Tongue (tissue), 2 donors: Measurements from ENCODE around the gene NPAT. TPM values are rescaled to one million over a fixed set of nuclear protein-coding genes. Genes with fewer than 3 reads are reported as not detected.
"Not testable (repeated sequence)": the region's sequence is repeated elsewhere in the genome, so short reads cannot be mapped to it uniquely, and the experiment has no call there.

ENCODE experiments used
- DNase-seq: peaks from one replicate; pipeline ENCODE4 v3.0.0-alpha.2; 2015
- total RNA-seq: library from RNA; depleted of rRNA; stranded (reverse); fragments of >200 nt; gene quantifications from one replicate; pipeline ENCODE4 v1.2.3, GENCODE V29; 2014

Gene NPAT
- total RNA-seq, 1 donor from 2014 or later, result 14.8 TPM

DNA sequence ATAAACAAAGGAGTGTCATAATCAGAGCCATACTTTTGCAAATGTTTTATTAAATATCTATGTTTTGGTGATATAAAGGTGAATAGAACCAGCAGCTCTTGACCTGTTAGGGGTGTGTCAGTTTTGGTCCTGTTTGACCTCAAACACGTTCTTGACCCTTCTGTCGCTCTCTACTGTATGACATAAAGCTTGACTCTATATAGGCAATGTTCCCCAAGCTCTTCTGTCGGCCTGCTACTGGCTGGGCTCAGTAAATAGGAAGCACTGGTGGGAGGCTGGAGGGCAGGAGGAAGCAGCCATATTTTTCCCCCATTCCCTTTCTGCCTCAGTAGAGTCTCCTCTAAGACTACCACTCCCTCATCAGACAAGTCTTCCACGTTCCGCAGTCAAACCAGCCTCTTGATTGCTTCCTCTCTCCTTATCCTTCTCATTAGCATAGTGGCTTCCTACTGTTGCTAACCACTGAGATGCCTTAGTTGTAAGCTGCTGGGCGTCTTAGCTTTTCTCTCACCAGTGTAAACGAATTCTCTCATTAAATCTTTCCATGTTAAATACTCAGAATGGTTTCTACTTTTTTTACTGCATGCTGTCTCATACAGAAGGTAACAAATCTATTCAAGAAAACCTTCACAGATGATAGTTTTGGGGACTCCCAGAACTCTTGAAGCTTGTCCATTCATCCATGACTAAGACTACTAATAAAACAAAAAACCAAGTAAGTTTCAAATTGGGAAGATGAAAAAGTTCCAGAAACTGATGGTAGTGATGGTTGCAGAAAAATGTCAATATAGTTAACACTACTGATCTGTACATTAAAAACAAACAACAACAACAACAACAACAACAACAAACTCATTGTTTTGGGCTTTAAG lies 3.3 kb downstream of the NPAT start:
- no peak for DNase-seq

DNA sequence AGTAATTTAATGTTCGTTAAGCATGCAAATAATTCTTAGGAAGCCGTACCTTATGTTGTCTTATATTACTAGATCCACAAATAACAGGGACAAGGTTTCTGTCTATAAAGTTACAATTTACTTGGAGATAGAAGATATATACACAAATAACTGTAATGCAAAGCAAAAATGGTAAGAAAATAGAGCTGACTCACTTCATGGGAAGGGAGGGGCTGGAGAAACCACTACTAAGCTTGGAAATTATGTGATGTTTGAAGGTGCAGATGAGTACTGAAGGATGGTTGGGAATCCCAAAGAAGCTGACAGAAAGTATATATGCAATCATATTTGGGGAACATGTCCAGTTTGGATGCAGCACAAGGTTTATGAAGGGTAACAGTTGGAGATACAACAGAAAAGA lies 4.0 kb downstream of the NPAT start:
- no peak for DNase-seq

DNA sequence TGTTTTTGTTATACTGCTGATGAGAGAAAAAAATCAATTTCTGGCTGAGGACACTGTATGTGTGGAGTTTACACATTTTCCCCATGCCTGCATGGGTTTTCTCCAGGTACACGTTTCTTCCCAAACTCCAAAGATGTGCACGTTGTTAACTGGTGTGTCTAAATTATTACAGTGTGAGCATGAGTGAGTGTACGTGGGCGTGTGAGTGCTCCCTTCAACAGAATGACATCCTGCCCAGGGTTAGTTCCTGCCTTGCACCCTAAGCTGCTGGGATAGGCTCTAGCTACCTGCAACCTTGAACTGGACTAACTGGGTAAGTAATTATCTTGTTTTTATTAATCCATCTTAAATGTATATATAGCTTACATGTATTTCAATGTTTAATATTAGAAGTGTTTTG lies 5.5 kb downstream of the NPAT start:
- DNase-seq, result no peak

DNA sequence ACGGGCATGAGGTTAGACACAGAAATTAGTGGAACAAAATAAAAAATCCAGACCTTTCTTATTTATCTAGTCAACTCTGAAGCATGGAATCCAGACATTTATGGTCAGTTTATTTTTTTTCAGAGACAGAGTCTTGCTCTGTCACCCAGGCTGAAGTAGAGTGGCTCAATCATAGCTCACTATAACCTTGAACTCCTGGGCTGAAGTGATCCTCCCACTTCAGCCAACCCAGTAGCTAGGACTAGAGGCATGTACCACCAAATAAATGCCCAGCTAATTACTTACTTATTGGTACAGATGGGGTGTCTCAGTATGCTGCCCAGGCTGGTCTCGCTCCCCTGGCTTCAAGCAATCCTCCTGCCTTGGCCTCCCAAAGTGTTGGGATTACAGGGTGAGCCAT lies 8.7 kb downstream of the NPAT start:
- DNase-seq, result no peak

DNA sequence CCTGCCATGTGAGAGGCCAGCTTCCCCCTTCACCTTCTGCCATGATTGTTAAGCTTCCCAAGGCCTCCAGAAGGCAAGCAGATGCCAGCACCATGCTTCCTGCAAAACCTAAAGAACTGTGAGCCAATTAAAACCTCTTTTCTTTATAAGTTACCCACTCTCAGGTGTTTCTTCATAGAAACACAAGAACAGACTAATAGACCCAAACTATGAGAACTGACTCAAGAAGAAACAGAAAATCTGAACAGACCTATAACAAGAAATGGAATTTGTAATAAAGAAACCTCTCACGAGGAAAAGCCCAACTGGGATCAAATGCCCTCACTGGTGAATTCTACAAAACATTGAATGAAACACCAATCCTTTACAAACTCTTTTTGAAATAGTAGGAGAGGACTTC lies 12.0 kb downstream of the NPAT start:
- DNase-seq, result no peak

DNA sequence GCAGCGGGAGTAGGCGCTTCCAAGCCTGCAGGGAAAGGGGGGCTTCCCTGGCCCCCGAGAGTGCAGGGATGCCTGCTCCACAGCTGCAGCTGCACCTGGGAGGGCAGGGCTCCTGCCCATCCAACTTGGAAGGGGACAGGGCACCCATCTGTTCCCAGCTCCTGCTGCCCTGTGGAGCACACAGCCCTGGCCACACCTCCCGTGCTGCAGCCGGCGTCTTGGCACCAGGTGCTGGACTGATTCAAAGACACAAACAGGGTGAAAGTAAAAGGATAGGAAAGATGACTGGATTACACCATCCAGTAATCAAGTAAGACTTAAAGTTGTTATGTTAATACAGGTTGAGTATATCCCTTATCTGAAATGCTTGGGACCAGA lies 14.8 kb downstream of the NPAT start:
- no peak for DNase-seq

DNA sequence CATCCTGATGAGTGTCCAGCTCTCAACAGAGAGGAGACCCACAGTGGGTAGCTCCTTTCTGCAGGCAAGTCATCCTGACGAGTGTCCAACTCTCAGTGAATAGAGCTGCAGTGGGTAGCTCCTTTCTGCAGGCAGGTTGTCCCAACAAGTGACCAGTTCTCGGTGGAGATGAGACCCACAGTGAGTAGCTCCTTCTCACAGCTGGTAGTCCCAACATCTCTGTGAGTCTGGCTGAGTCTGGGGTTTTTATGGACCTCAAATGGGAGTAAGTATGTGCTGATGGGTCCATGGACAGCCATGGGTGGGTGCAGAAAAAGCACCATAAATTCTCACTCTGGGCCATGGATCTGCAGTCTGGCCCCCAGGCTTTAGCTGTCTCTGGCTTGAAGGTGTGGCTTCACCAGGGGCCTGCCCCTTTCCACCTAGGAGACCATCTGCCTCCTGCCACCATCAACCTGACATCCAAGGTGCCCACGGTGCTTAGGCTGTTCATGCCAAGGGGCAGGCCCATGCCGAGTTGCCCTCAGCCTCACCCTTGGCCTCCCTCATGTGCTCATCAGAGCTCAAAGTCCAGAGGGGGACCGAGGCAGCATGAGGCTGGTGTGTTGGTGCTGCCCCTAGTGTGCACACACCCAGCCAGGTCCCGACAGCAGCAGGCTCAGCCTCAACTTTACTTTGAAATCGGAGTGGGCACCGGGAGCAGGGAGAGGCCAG lies 15.3 kb downstream of the NPAT start:
- no peak for DNase-seq

DNA sequence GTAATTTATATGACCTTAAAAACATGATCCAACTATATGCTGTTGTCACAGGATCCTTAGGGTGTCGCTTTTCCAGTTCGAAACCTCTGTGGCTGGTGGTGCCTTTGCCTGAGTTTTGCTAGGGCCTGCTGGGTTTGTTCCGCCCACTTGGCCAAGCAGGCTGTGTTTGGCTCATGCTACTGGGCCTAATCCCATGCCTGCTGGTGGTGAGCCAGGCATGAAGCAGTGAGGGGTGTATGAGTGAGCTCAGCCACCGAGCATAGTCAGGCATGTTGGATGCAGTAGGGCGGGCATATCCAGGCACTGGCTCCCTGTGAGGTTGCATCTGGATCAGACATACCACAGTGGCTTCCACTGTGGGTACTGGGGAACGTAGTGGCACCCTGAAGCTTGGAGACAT lies 16.3 kb downstream of the NPAT start:
- DNase-seq, result no peak

DNA sequence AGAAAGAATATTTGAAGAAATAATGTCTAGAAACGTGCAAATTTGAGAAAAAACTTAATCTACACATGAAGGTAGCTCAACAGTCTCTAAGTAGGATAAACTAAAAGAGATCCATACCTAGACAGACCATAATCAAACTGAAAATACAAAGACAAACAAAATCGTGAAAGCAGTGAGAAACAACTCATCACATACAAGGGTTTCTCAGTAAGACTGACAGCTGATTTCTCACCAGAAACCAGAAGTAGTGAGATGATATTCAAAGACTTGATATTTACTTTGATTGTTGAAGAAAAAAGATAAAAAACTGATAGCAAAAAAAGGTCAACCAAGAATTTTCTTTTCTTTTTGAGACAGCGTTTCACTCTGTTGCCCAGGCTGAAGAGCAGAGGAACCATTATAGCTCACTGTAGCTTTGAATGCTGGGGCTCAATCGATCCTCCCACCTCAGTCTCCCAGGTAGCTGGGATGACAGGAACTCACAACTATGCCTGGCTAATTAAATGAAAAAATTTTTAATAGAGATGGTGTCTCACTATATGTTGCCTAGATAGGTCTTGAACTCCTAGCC lies 17.4 kb downstream of the NPAT start:
- no peak for DNase-seq

DNA sequence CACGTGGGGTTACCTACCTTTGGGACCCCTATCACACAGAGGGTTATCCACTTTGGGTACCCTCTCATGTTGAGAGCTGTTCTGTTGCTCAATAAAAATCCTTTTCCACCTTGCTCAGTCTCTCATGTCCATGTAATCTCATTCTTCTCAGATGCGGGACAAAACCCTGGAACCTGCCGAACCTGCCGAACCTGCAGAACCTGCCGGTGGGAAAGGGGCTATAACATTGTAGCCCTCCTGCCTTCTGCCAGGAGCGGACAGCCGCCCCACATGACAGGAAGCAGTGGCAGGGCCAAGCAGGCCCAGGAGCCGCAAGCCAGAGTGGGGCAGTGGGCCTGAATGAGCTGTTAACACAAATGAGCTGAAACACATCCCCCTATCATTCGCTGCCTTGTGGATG lies 18.1 kb downstream of the NPAT start:
- no peak for DNase-seq

DNA sequence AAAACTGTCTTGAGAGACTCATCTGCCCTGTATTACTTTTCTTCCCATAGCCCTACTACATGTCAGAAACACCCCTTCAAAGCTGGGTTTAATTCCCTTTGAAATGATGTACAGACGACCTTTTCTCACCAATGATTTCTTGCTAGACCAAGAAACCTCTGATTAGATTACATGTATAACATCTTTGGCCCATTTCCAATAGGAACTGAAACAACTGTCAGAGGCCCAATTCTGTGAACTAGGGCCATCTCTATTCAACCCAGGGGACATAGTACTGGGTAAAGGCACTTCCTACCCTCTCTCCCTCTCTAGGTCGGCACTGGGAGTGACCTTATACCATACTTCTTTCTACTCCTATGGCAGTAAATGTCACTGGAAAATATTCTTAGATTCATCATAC lies 19.4 kb downstream of the NPAT start:
- no peak for DNase-seq

DNA sequence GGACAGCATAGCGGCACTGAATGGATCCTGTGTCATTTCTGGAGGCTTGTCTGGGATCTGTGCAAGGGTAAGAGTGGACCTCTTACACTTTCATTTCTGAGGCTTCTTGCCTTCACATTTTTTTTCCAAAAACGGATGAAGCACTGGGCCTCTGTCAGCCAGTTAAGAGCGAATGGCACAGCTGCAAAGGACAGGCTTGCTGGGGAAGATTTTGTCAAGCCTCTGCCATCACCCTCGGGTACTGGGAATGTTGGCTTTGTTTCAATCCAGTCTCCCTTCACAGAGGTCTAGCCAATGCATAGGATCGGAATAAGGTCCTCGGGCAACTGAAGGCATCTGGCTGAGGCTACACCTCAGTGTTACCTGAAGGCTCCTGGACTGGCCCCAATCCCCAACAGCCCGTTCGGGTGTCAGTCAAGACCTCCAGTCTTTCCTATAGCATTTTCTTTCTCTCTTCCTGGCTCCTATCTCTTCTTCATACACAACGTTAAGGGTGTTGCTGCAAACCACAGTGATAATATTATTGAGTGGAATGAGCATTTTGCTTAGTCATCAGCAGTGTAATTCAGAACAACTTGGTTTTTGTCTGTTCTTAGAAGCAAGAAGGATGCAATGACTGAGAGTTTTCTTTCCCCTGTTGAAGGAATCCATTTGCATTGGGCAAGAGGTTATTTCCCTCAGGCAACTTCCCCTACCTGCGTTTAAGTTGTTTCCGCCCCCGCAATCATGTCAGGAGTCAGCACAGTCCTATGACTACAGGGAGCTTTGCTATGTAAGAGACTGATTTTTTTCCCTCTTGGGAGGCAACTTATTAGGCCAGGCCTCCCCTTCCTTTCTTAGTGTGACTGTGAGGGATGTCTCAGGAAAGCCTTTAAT lies 22.8 kb downstream of the NPAT start:
- DNase-seq, result no peak

DNA sequence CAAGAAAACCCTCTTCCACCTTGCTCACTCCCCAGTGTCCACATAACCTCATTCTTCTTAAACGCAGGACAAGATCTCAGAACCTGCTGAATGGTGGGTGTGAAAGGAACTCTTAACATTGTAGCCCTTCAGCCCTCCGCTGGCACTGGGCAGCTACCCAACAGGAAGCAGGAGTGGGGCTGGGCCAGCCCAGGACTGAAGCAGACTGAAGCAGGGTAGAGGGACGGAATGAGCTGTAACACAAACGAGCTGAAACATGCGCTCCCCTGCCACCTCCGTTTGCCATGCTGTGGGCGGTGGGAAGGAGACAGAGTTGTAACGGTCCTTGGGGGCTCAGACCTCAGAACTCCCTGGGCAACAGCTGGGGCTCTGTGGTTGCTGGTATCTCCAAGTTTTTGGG lies 23.6 kb downstream of the NPAT start:
- no peak for DNase-seq

DNA sequence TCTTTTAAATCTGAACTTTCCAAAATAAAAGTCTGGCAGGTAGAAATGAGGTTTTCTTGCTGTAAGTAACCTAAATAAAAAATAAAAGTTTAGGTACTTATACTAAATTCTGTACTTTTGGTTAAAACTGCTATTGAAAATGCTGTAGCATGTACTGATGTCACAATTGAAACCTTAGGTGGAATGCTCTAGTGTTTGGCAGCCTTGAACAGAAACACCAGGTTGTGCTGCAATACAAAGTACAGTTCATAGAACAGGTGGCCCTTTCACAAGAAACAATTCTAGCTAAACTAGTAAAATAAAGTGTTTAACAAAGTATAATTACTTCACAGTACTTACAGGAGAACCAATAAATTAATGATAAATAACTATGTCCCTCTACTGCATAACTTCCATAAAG lies 25.1 kb downstream of the NPAT start:
- no peak for DNase-seq

DNA sequence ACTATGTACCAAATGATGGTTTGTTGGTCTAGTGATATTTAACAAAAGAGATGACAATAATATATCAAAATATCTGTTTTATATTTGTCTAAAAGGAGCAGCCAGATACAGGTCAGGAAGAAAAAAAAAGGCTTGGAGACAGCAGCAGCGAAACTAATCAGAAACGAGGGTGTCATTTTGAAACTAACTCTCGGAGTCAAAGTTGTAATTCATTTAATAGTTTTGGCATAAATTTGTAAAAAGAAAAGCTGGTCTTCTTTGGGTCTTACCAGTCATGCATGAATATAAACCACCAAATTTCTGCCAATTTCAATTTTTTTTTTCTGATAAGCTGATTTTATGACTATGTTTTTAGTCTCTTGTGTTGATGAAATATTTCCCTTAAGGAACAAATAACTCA lies 25.5 kb downstream of the NPAT start:
- DNase-seq, result no peak

DNA sequence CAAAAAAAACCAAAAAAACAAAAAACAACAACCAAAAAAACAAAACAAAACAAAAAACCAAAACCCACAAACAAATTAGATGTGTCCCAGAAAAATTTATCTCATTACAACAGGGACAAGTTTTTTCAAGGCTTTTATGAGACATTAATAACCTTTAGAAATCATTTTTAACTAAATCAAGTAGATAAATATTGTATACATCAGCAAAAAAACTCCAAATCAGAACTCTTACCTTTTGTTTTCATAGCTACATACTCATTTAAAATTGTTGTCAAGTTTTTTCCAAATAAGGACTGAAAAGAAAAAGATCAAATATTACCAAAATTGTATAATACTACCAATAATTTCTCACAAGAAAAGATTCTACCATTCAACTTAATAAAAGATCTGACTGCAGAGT lies 28.7 kb downstream of the NPAT start:
- DNase-seq, result no peak

DNA sequence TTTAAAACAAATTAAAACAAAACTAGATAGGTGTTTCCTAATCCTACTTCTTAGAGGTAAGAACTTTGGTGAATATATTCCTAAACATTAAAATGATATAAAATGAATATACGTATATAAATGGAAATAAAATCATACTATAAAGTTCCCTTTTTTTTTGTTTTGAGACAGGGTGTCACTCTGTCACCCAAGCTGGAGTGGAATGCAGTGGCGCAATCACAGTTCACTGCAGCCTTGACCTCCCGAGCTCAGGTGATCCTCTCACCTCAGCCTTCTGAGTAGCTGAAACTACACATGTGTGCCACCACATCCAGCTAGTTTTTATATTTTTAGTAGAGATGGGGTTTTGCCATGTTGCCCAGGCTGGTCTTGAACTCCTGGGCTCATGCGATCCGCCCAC lies 44.9 kb downstream of the NPAT start:
- no peak for DNase-seq

DNA sequence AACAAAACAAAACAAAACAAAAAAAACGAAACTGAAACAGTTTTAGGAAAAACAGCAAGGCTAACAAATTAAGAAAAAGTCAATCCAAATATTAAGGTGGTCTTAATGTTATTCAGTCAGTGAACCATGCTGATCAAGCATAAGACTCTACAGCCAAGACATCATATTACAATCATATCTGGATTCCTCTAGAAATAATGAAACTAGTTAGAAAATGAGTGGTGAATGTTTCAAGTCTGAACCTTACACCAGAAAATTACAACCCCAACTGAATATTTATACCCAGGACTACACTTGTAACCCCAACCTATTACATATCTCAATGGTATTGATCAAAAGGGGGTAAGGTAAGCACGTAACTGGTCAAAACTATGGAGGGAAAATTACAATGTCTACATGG lies 52.3 kb downstream of the NPAT start:
- no peak for DNase-seq

DNA sequence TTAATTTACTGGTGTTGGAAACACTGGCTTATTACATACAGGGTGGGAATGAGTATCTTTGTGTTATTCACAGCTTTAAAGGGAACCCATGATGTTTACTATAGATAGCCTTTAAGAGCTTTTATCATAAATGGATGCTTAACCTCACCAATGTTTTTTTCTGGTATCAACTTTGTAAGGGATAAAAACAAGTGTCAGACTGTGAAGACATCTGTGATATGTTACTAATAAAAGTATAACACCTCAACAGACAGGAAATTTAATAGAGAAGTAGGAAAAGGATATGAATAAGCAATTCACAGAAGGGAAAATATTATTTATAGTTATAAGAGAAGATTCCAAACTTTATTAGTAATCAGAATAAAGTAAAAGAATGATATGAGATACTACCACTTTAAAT lies 54.8 kb downstream of the NPAT start:
- no peak for DNase-seq

DNA sequence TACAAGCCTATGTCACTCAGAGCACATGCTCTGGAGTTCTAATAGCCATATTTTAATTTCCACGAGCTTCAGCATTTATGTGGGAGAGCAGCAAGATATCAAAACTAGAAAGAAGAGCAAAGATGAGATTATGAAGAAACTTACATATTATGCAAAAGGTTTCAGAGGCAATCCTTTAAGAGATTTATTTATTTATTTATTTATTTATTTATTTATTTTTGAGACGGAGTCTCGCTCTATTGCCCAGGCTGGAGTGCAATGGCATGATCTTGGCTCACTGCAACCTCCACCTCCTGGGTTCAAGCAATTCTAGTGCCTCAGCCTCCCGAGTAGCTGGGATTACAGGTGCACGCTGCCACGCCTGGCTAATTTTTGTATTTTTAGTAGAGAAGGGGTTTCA lies 59.6 kb downstream of the NPAT start:
- not testable (repeated sequence) for DNase-seq

DNA sequence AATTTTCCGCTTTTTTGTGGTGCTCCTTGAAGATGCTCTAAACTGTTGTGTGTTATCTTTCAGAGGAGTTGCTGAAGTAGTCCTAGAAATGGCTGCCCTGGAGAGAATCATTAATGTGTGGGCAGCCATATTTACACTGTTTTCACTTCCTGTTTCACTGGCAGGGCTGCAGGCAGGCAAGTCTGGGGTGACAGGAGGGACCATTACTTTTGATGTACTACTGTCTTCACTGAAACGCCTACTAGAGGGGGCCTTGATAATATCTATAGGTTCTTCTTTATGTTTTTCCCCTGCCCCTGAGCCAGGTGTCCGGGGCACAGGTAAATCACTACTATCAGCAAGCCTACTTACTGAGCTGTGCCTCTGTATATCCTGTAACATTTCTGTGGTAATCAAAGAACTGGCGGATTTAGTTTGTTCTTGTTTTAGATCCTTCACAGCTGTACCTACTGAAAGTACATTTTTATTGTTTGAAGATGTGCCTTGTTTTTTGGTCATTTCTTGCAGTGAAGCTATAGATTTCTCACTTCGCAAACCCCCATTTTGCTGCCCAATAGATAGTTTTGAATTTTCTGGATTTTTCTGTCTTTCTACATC lies 61.4 kb downstream of the NPAT start:
- no peak for DNase-seq

DNA sequence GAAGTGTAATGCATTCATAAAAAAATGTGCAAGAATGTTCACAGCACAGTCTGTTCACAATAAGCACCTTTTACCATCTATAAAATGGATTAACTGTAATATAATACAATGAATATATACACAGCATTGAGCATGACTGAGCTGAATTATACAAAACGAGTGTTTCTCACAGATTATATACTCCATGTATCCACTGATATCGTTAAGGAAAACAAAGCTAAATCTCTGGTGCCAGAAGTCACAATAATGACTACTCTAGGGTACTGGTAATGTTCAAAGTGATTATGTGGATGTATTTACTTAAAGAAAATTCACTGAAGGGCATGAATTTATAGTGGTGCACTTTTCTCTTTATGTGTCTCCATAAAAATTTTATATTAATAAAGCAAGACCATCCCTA lies 67.8 kb downstream of the NPAT start:
- no peak for DNase-seq
